HepG2 (cell line): ENCODE data around the gene ARHGAP5. TPM values are rescaled to one million over a fixed set of nuclear protein-coding genes. Genes with fewer than 3 reads are reported as not detected.

ENCODE experiments used
- CSRNP2 ChIP-seq: sonication (generic); formaldehyde crosslinking; conservative IDR thresholded peaks from 2 replicates; pipeline ENCODE4 v1.8.0; 2022; ENCODE audit warnings: low read depth, missing genetic modification reagents
- EEA1 ChIP-seq: sonication (generic); formaldehyde crosslinking; IDR thresholded peaks from 2 replicates; pipeline ENCODE4 v1.5.1; 2020; ENCODE audit warnings: mild to moderate bottlenecking, missing genetic modification reagents, borderline replicate concordance
- FOSL2 ChIP-seq: sonication (generic); formaldehyde crosslinking; IDR thresholded peaks from 2 replicates; pipeline ENCODE4 v1.4.0; 2020; ENCODE audit warnings: missing genetic modification reagents
- FOXK2 ChIP-seq: fragments of 450-650 bp; IDR thresholded peaks from 2 replicates; pipeline ENCODE4 v1.6.1; 2016
- HDAC2 ChIP-seq: sonication (generic); formaldehyde crosslinking; IDR thresholded peaks from 2 replicates; pipeline ENCODE4 v1.4.0; 2020; ENCODE audit warnings: missing genetic modification reagents
- HMGXB4 ChIP-seq, 2 experiments: sonication (generic) in 1 of 2; formaldehyde crosslinking in 1 of 2; IDR thresholded peaks; 2 replicates each; pipeline versions ENCODE4 v1.4.0 to v1.6.1; 2018 to 2020; ENCODE audit warnings: missing genetic modification reagents in 2 of 2, borderline replicate concordance in 1 of 2, low read depth in 1 of 2, mild to moderate bottlenecking in 1 of 2, missing biosample characterization in 1 of 2
- HOXA5 ChIP-seq: sonication (generic); formaldehyde crosslinking; IDR thresholded peaks from 2 replicates; pipeline ENCODE4 v1.4.0; 2020; ENCODE audit warnings: missing genetic modification reagents
- KAT2B ChIP-seq: fragments of 150-350 bp; IDR thresholded peaks from 2 replicates; pipeline ENCODE4 v1.6.1; 2014; ENCODE audit warnings: low read depth, low read length, borderline replicate concordance
- MBNL3 ChIP-seq: fragments of 250-450 bp; sonication (Bioruptor Pico); conservative IDR thresholded peaks from 2 replicates; pipeline ENCODE4 v1.8.0; 2022; ENCODE audit warnings: mild to moderate bottlenecking, inconsistent platforms
- MED8 ChIP-seq: sonication (generic); formaldehyde crosslinking; IDR thresholded peaks from 2 replicates; pipeline ENCODE4 v1.8.1; 2023; ENCODE audit warnings: mild to moderate bottlenecking, missing genetic modification reagents; ENCODE audit not compliant: insufficient replicate concordance
- MYC ChIP-seq: sonication (generic); formaldehyde crosslinking; IDR thresholded peaks from 2 replicates; pipeline ENCODE4 v1.9.0; 2021; ENCODE audit warnings: missing genetic modification reagents, borderline replicate concordance
- NAIF1 ChIP-seq: sonication (generic); formaldehyde crosslinking; IDR thresholded peaks from 2 replicates; pipeline ENCODE4 v1.5.0; 2020; ENCODE audit warnings: mild to moderate bottlenecking, missing genetic modification reagents, borderline replicate concordance
- SMAD1 ChIP-seq: sonication (generic); formaldehyde crosslinking; IDR thresholded peaks from 2 replicates; pipeline ENCODE4 v1.4.0; 2020; ENCODE audit warnings: missing genetic modification reagents, low read depth, mild to moderate bottlenecking, borderline replicate concordance
- SRSF4 ChIP-seq: fragments of 200-400 bp; formaldehyde crosslinking; IDR thresholded peaks from one replicate; pipeline ENCODE4 v1.6.1; 2018; ENCODE audit warnings: mild to moderate bottlenecking, low read depth, low read length, moderate library complexity; ENCODE audit not compliant: poor library complexity, severe bottlenecking
- TRIM22 ChIP-seq: fragments of 450-650 bp; IDR thresholded peaks from 2 replicates; pipeline ENCODE4 v1.6.1; 2017
- XBP1 ChIP-seq: sonication (generic); formaldehyde crosslinking; IDR thresholded peaks from 2 replicates; pipeline ENCODE4 v1.5.0; 2020; ENCODE audit warnings: missing genetic modification reagents
- ZBTB4 ChIP-seq: sonication (generic); formaldehyde crosslinking; IDR thresholded peaks from 2 replicates; pipeline ENCODE4 v1.4.0; 2020; ENCODE audit warnings: missing genetic modification reagents, mild to moderate bottlenecking, borderline replicate concordance
- ZNF550 ChIP-seq: sonication (generic); formaldehyde crosslinking; IDR thresholded peaks from 2 replicates; pipeline ENCODE4 v1.4.0; 2020; ENCODE audit warnings: mild to moderate bottlenecking, missing genetic modification reagents, borderline replicate concordance
- ZNF83 ChIP-seq: sonication (generic); formaldehyde crosslinking; IDR thresholded peaks from 2 replicates; pipeline ENCODE4 v1.4.0; 2020; ENCODE audit warnings: missing genetic modification reagents, mild to moderate bottlenecking, borderline replicate concordance
- ZSCAN25 ChIP-seq: sonication (generic); formaldehyde crosslinking; IDR thresholded peaks from 2 replicates; pipeline ENCODE4 v1.8.0; 2022; ENCODE audit warnings: mild to moderate bottlenecking, missing genetic modification reagents
- polyA plus RNA-seq, 8 experiments: library from polyadenylated mRNA; depleted of rRNA in 3 of 8; stranded (reverse) in 7 of 8; unstranded in 1 of 8; fragments of >200 nt; fragmentation: Illumina TruSeq in 4 of 8; extraction: Trizol in 4 of 8; gene quantifications; 2 replicates each; pipeline versions ENCODE4 v1.2.1 to v1.2.3, GENCODE V29; 2011 to 2016; ENCODE audit warnings: low read depth in 4 of 8, missing spikeins in 1 of 8, mixed read lengths in 1 of 8; ENCODE audit not compliant: insufficient read depth in 1 of 8
- total RNA-seq, 5 experiments: library from RNA; depleted of rRNA; stranded (reverse); fragments of >200 nt; fragmentation: Illumina TruSeq; extraction: Trizol; gene quantifications; 2 replicates each; pipeline ENCODE4 v1.2.3, GENCODE V29; 2016; ENCODE audit warnings: low read depth in 1 of 5

ARHGAP5 gene
- total and polyA plus RNA-seq, 2 of the 13 experiments (the other 11 are each of a cell fraction or from before 2014, with no cell fraction given) = 33.7 to 144 TPM

GRCh38 chr14:32077081-32078022 is at the start of gene ARHGAP5 (continued):
- 0 out of 2 replicates have a peak, but pooled peaks have one; percentile 30 for TF ChIP-seq FOSL2 (CRISPR knock-in tag)
- TF ChIP-seq MYC = peak; percentile 87
- peak; percentile 84; the same call in 1 of the 2 replicates for TF ChIP-seq SMAD1 (CRISPR knock-in tag)
- no peak for TF ChIP-seq FOXK2
- no peak for TF ChIP-seq CSRNP2 (CRISPR knock-in tag)
- peak; percentile 93 to 95 for TF ChIP-seq HMGXB4 (CRISPR knock-in tag; IDR thresholded peaks at IDR 0.05; ENCODE audit: borderline replicate concordance in 1 of 2, low read depth in 1 of 2)
- TF ChIP-seq SRSF4 = peak; percentile 38
- no peak; the same call in 1 of the 2 replicates for TF ChIP-seq HDAC2 (CRISPR knock-in tag)
- peak; percentile 87; the same call in 1 of the 2 replicates for TF ChIP-seq HOXA5 (CRISPR knock-in tag)
- TF ChIP-seq ZSCAN25 (CRISPR knock-in tag) = peak; percentile 10; the same call in 1 of the 2 replicates
- peak; percentile 87 for TF ChIP-seq EEA1
- no peak for TF ChIP-seq XBP1 (CRISPR knock-in tag)
- TF ChIP-seq NAIF1 (CRISPR knock-in tag) = no peak
- TF ChIP-seq MBNL3 (CRISPR knock-in tag) = no peak
- TF ChIP-seq ZBTB4 (CRISPR knock-in tag) = peak; percentile 66; the same call in 1 of the 2 replicates
- TF ChIP-seq MED8 = peak; percentile 31
- no peak for TF ChIP-seq ZNF83 (CRISPR knock-in tag)
- TF ChIP-seq KAT2B = no peak
- no peak for TF ChIP-seq TRIM22
- TF ChIP-seq ZNF550 (CRISPR knock-in tag) = no peak
